GM12801 (cell line): Measurements from ENCODE around the gene GSTM2.
"Not testable (repeated sequence)": the region's sequence is repeated elsewhere in the genome, so short reads cannot be mapped to it uniquely, and the experiment has no call there.

Experiments used
- TF ChIP-seq, protein P1 (sequence below): IDR thresholded peaks from one replicate; pipeline ENCODE4 v1.5.1; 2011; ENCODE audit warnings: control low read depth; ENCODE audit not compliant: insufficient read length; ENCODE audit errors: extremely low read depth

The GSTM2 gene

DNA sequence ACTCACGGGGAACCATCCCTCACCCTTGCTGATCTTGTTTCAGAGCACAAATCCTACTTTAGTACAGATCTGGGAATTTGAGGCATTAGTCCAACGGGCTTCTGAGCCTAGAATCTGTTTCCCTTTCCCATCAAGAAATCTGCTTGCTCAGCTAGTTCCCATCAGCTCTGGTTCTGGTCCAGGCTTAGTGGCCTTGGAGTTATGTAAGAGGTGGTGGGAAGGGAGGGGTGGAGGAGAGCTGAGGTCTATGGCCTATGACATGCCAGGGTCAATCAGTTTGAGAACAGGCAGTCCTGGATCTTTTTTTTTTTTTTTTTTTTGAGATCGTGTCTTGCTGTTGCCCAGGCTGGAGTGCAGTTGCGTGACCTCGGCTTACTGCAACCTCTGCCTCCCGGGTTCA lies 23.9 kb downstream of the GSTM2 start:
- TF ChIP-seq, protein P1, sequence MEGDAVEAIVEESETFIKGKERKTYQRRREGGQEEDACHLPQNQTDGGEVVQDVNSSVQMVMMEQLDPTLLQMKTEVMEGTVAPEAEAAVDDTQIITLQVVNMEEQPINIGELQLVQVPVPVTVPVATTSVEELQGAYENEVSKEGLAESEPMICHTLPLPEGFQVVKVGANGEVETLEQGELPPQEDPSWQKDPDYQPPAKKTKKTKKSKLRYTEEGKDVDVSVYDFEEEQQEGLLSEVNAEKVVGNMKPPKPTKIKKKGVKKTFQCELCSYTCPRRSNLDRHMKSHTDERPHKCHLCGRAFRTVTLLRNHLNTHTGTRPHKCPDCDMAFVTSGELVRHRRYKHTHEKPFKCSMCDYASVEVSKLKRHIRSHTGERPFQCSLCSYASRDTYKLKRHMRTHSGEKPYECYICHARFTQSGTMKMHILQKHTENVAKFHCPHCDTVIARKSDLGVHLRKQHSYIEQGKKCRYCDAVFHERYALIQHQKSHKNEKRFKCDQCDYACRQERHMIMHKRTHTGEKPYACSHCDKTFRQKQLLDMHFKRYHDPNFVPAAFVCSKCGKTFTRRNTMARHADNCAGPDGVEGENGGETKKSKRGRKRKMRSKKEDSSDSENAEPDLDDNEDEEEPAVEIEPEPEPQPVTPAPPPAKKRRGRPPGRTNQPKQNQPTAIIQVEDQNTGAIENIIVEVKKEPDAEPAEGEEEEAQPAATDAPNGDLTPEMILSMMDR, result no peak

DNA sequence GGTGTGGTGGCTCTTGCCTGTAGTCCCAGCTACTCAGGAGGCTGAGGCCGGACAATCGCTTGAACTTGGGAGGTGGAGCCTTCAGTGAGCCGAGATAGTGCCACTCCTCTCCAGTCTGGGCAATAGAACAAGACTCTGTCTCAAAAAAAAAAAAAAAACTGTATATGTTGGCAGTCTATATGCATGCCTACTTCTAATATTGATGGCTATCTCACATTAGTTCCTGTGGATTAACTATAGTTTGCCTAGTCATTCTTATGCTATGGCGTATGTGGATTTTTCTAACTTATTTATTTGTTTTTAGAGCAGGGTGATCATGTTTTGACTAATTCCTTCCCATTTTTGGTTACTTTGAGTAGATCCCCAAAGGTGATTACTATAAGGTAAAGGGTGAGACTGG lies 29.2 kb downstream of the GSTM2 start:
- TF ChIP-seq, protein P1, result no peak

DNA sequence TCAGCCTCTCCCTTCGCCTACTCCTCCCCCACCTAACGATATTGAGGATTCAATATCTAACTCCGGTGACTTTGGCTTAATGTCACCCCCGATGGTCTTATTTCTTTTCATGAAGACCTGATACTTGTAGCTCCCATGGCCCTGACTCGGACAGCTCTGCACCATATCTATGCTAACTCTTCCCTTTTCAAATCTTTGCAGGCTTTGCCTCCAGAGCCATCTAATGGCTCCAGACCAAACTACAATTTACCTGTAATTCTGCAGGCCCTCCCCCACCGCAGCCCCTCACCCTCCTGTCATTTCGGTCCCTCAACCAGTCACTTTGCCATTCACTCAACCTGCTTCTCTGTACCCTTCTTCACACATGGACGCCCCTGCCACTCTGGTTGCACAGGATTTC lies 36.3 kb downstream of the GSTM2 start:
- TF ChIP-seq, protein P1, result no peak

DNA sequence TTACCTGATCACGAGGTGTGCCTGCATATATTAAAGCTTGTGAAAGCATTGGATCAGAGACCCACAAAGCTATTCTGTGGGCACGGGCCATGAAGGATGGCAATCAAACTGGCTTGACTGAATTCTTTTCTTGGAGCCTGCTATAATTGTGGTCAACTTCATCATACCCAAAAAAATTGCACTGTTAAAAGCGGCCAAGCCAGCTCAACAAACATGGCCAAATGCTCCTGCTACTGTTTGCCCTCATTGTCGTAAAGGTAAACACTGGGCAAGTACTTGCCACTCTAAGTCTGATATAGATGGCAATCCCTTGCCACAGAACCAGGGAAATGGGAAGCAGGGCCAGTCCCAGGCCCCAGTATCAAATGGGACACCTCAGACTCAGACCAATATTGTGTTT lies 37.6 kb downstream of the GSTM2 start:
- TF ChIP-seq, protein P1, result no peak

DNA sequence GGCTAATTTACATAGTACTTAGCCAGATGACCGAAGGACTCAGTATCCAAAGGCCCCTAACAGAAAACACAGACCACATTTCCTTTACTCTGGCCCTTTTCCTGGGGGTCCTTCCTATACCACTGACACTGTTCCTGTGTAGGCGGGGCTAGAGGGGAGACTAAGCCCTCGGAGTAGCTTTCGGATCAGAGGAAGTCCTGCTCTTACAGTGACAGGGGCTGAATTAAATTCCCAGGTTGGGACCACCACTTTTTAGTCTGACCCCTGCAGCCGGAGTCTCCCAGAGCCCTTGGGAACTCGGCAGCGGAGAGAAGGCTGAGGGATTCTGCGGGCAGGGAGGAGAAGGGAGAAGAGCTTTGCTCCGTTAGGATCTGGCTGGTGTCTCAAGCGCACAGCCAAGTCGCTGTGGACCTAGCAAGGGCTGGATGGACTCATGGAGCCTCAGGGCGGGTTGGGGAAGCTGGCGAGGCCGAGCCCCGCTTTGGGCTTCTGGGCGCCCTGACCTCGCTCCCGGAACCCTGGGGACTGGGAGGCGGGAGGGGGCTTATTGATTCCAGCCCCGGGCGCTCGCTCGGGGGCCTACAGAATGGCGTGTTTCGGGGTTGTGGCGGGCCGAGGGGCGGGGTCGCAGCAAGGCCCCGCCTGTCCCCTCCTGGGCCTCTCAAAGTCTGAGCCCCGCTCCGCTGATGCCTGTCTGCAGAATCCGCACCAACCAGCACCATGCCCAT lies 43.9 kb downstream of the GSTM2 start, which contains the start of gene GSTM5:
Gene GSTM5 (plus strand): TSS at position 659 of the 728 bp plus-strand sequence. CDS start 62 bp downstream, at position 721.
- TF ChIP-seq, protein P1, result not testable (repeated sequence)

DNA sequence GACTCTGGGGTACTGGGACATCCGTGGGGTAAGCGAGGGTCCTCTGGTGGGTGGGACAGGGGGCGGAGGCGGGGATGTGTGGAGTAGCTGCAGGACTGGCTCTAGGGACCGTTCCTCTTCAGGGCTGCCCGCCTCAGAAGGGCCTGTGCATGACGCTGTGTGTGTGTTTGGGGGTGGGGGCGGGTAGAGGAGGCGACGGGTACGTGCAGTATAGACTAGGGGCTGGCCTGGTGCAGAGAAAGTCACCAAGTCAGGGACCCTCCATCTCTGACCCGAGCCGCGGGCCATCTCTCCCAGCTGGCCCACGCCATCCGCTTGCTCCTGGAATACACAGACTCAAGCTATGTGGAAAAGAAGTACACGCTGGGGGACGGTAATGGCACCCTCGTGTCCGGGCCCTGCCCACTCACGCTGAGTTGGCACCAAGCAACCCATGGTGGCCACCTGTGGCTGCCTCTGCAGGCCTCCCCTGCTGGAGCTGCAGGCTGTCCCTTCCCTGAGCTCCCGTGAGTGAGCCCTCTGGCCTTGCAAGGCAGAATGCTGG lies 44.5 kb downstream of the GSTM2 start:
- TF ChIP-seq, protein P1, result no peak

DNA sequence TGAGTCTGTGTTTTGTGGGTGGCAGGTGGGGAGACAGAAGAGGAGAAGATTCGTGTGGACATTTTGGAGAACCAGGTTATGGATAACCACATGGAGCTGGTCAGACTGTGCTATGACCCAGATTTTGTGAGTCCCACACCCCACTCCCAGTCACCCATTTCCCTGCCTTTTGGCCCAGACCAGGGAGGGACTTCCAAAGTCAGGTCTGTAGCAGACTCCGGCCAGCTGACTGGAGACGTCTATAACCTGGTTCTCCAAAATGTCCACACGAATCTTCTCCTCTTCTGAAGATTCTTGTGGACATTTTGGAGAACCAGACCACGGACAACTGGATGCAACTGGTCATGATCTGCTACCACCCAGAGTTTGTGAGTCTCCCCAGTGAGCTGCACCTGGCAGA lies 45.8 kb downstream of the GSTM2 start:
- TF ChIP-seq, protein P1, result no peak
